Thyroid gland (tissue), 4 donors: ENCODE results near the gene CAPN13.

Experiments used
- CTCF ChIP-seq, 6 experiments: fragments of 200-600 bp in 3 of 6; fragments of 450-650 bp in 3 of 6; sonication (generic) in 3 of 6; IDR thresholded peaks; one replicate each; pipeline ENCODE4 v1.5.1; 2016 to 2019; ENCODE audit warnings: antibody characterized with exemption in 6 of 6, mild to moderate bottlenecking in 2 of 6, inconsistent platforms in 1 of 6, moderate library complexity in 1 of 6
- POLR2A ChIP-seq, 2 donors: fragments of 450-650 bp; IDR thresholded peaks; one replicate each; pipeline ENCODE4 v1.6.1; 2017; ENCODE audit warnings: antibody characterized with exemption in 2 of 2, mild to moderate bottlenecking in 2 of 2, moderate library complexity in 1 of 2

GRCh38 chr2:30776831-30777635, 30.2 kb downstream of the CAPN13 start:
- TF ChIP-seq CTCF (IDR thresholded peaks at IDR 0.05) (no peak), POLR2A (IDR thresholded peaks at IDR 0.05) (no peak)
